Endothelial cell of umbilical vein (primary cell): ENCODE measurements around the gene GTF2H1. TPM values are rescaled to one million over a fixed set of nuclear protein-coding genes. Genes with fewer than 3 reads are reported as not detected.

Experiments used
- BruUV-seq: library from RNA; stranded (reverse); fragments of 400-500 nt; replicated peaks from 2 replicates; lab custom pipeline; 2021; lab: Mats Ljungman, UMichigan
- CTCF ChIA-PET: fragments of 300-600, 350-600 bp; sonication (Branson Sonifier 250); formaldehyde crosslinking; loops from one replicate; lab custom pipeline; 2021; ENCODE audit warnings: antibody characterized with exemption, inconsistent platforms; lab: Charles Lee
- POLR2A ChIA-PET: fragments of 300-600, 350-600 bp; sonication (Branson Sonifier 250); formaldehyde crosslinking; loops from one replicate; lab custom pipeline; 2021; ENCODE audit warnings: antibody characterized with exemption, inconsistent platforms; lab: Charles Lee
- DNase-seq: peaks from one replicate; pipeline ENCODE4 v3.0.0-alpha.2; 2011; ENCODE audit warnings: low read depth, low spot score
- FAIRE-seq: peaks from 2 replicates; lab custom pipeline; 2011; peaks lifted over from hg19 to GRCh38; lab: Jason Lieb, UNC
- H2AFZ ChIP-seq: 2 replicates; pipeline ENCODE4 v1.6.0; 2012; ENCODE audit warnings: low read depth, low read length, control low read depth, inconsistent platforms
- H3K27ac ChIP-seq: 2 replicates; pipeline ENCODE4 v1.5.1; 2011; ENCODE audit warnings: low read depth, mild to moderate bottlenecking, control low read depth, low read length, moderate library complexity; ENCODE audit not compliant: insufficient read depth
- H3K27me3 ChIP-seq, 2 experiments: 2 replicates each; pipeline versions ENCODE4 v1.6.0 to v1.6.1; 2011; ENCODE audit warnings: low read length in 2 of 2, mixed read lengths in 1 of 2; ENCODE audit not compliant: control insufficient read depth in 2 of 2, insufficient read depth in 2 of 2
- H3K36me3 ChIP-seq, 2 experiments: 2 replicates in 1 of 2; 3 replicates in 1 of 2; pipeline ENCODE4 v1.5.1; 2011; ENCODE audit warnings: low read length in 2 of 2, mild to moderate bottlenecking in 1 of 2, moderate library complexity in 1 of 2; ENCODE audit not compliant: control insufficient read depth in 2 of 2, insufficient read depth in 2 of 2; ENCODE audit errors: extremely low read depth in 1 of 2
- H3K4me1 ChIP-seq: 3 replicates; pipeline ENCODE4 v1.5.1; 2011; ENCODE audit warnings: mild to moderate bottlenecking, low read length; ENCODE audit not compliant: control insufficient read depth, insufficient read depth; ENCODE audit errors: extremely low read depth
- H3K4me2 ChIP-seq: 2 replicates; pipeline ENCODE4 v1.6.1; 2011; ENCODE audit warnings: low read length, control low read depth, mixed read lengths; ENCODE audit not compliant: insufficient read depth
- H3K4me3 ChIP-seq, 3 experiments: fragments of 200-600 bp in 1 of 3; sonication (generic), shearing (Covaris generic) in 1 of 3; replicated peaks in 1 of 3; 2 replicates each; pipeline ENCODE4 v1.5.1; 2011 to 2016; ENCODE audit warnings: control low read depth in 3 of 3, low read length in 3 of 3, mild to moderate bottlenecking in 2 of 3, inconsistent platforms in 1 of 3, low read depth in 1 of 3, moderate library complexity in 1 of 3; ENCODE audit not compliant: insufficient read depth in 1 of 3
- H3K79me2 ChIP-seq: 2 replicates; pipeline ENCODE4 v1.6.0; 2012; ENCODE audit warnings: low read length, inconsistent platforms; ENCODE audit not compliant: control insufficient read depth, insufficient read depth
- H3K9ac ChIP-seq: replicated peaks from 2 replicates; pipeline ENCODE3; 2011; ENCODE audit warnings: low read length, control low read depth; ENCODE audit not compliant: insufficient read depth; ENCODE audit errors: extremely low read depth
- H3K9me1 ChIP-seq: replicated peaks from 3 replicates; pipeline ENCODE4 v1.6.0; 2011; ENCODE audit warnings: mild to moderate bottlenecking, low read length; ENCODE audit not compliant: control insufficient read depth, insufficient read depth; ENCODE audit errors: extremely low read depth
- H3K9me3 ChIP-seq: replicated peaks from 2 replicates; pipeline ENCODE4 v1.5.1; 2012; ENCODE audit warnings: low read length, inconsistent platforms; ENCODE audit not compliant: control insufficient read depth, insufficient read depth
- H4K20me1 ChIP-seq: replicated peaks from 2 replicates; pipeline ENCODE3; 2011; ENCODE audit warnings: mild to moderate bottlenecking, low read length; ENCODE audit not compliant: control insufficient read depth, insufficient read depth; ENCODE audit errors: extremely low read depth
- CTCF ChIP-seq, 2 donors: IDR thresholded peaks; 1 replicate in 1 of 2; 2 replicates in 1 of 2; pipeline ENCODE4 v1.5.1; 2011; ENCODE audit warnings: low read length in 2 of 2, mild to moderate bottlenecking in 2 of 2, moderate library complexity in 2 of 2, control low read depth in 1 of 2, inconsistent platforms in 1 of 2, low read depth in 1 of 2; ENCODE audit not compliant: insufficient read depth in 1 of 2; ENCODE audit errors: extremely low read depth in 1 of 2
- EZH2 ChIP-seq: IDR thresholded peaks from 2 replicates; pipeline ENCODE4 v1.6.1; 2012; ENCODE audit warnings: borderline replicate concordance, low read depth, mild to moderate bottlenecking, moderate library complexity, low read length, inconsistent platforms; ENCODE audit not compliant: severe bottlenecking
- FOS ChIP-seq: IDR thresholded peaks from 2 replicates; pipeline ENCODE4 v1.6.1; 2011; ENCODE audit warnings: mild to moderate bottlenecking, low read length, moderate library complexity, borderline replicate concordance; ENCODE audit not compliant: insufficient read depth
- GATA2 ChIP-seq: IDR thresholded peaks from 2 replicates; pipeline ENCODE4 v1.7.0; 2011; ENCODE audit warnings: low read depth, mild to moderate bottlenecking, moderate library complexity, mixed read lengths, low read length; ENCODE audit not compliant: insufficient read length, insufficient read depth
- JUN ChIP-seq: IDR thresholded peaks from 2 replicates; pipeline ENCODE4 v1.6.1; 2011; ENCODE audit warnings: borderline replicate concordance, low read depth; ENCODE audit not compliant: insufficient read length, insufficient read depth
- MAX ChIP-seq: IDR thresholded peaks from 2 replicates; pipeline ENCODE4 v1.6.1; 2011; ENCODE audit not compliant: insufficient read depth, insufficient read length
- MYC ChIP-seq: IDR thresholded peaks from one replicate; pipeline ENCODE4 v1.6.1; 2011; ENCODE audit warnings: mild to moderate bottlenecking, low read depth, low read length
- POLR2A ChIP-seq: IDR thresholded peaks from 2 replicates; pipeline ENCODE4 v1.6.1; 2012; ENCODE audit warnings: low read depth, mild to moderate bottlenecking, control low read depth, low read length
- POLR2AphosphoS5 ChIP-seq: IDR thresholded peaks from 2 replicates; pipeline ENCODE4 v1.6.1; 2012; ENCODE audit warnings: low read depth, mild to moderate bottlenecking, control low read depth, low read length, moderate library complexity; ENCODE audit not compliant: insufficient read depth
- dilution Hi-C: fragments of 300-500 bp; cut with MboI; formaldehyde crosslinking; loops from one replicate; pipeline ENCODE4 v1.15.0; 2019; ENCODE audit warnings: low sequenced_read_pairs; ENCODE audit not compliant: extremely low pct_ligation_motif_present
- intact Hi-C: fragments of 100-400 bp; cut with micrococcal nuclease; formaldehyde crosslinking; loops from one replicate; pipeline ENCODE4 v1.10.0; 2022
- polyA plus RNA-seq, 4 experiments: library from polyadenylated mRNA; depleted of rRNA in 3 of 4; stranded (reverse) in 3 of 4; unstranded in 1 of 4; fragments of >200 nt; gene quantifications; 2 replicates each; pipeline versions ENCODE4 v1.2.1 to v1.2.3, GENCODE V29; 2011 to 2012; ENCODE audit warnings: missing spikeins in 1 of 4
- total RNA-seq: library from RNA; stranded (reverse); gene quantifications from 2 replicates; pipeline ENCODE4 v1.2.3, GENCODE V29; 2021

Gene GTF2H1
- total and polyA plus RNA-seq, 2 donors (not counting 3 experiments of a cell fraction or from before 2014, with no cell fraction given): 15.7 to 47.7 TPM

DNA sequence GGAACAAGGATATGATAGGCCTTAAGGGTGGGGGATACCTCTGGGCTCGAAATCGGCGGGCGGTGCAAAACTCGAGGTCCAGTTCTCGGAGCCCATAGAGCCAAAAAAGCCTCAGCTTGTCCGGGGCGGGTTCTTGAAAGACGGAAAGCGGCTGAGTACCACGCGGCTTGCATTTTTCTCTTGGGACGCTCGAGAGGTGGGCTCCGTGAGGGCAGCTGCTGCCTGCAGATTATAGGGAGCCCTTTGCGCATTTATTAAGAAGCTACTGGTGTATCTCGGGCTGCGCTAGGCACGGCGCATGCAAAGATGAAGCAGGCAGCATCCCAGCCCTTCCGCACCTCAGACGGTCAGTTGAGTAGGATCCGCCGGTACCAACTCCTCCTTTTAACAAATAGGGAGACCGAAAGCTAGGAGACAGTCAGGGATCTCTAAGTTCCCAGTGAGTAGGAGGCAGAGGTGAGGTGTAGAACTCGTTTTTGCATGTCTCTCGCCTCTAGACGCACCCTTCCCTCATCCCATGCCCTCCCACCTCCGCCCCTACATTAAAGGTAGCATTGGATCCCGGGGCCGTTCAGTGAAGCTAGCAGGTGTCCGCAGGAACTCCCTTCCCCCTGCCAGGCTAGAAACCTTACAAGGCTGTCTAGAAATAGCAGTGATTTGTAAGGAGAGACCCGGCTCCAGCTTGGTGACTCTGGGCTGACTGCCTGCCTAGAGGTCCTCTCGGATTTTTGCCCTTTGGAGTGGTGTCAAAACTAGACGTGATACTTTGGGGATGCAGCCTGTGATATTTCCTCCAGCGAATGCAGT is 72.8 kb downstream of the GTF2H1 start:
- FAIRE-seq (peak; percentile 63), DNase-seq (peak; percentile 45)
- Histone ChIP-seq H3K27me3 (no peaks in the 10 kb centered on the region), H3K4me1 (peaks cover 18% of the 10 kb centered on the region), H2AFZ (peak overlapping the region; percentile 34), H3K36me3 (peaks cover 5 to 15% of the 10 kb centered on the region in 2 experiments), H3K4me3 (peak overlapping the region; percentile 42 to 65 (median 64)), H3K9me3 (no peaks in the 10 kb centered on the region), H3K9me1 (no peaks in the 10 kb centered on the region), H3K4me2 (peak overlapping the region; percentile 84), H3K79me2 (peaks cover 45% of the 10 kb centered on the region), H3K27ac (peak overlapping the region; percentile 56), H3K9ac (peak overlapping the region; percentile 83), H4K20me1 (no peaks in the 10 kb centered on the region)
- CTCF ChIA-PET: interaction anchor here (0.9 to 3.8 kb wide), 10 partner anchors 12 to 151 kb away, joined by 3 to 27 read pairs (median 3); partner anchors contain the start of genes GTF2H1, HPS5 and TSG101
- POLR2A ChIA-PET: interaction anchor here (1.0 to 2.5 kb wide), 6 partner anchors 11 to 131 kb away, joined by 4 to 31 read pairs (median 12); partner anchors contain the start of genes HPS5, LDHC and TSG101
- no peak for TF ChIP-seq CTCF (IDR thresholded peaks at IDR 0.05; ENCODE audit: extremely low read depth in 1 of 2, insufficient read depth in 1 of 2, low read depth in 1 of 2, low read length in 2 of 2)
- TF ChIP-seq JUN: no peak
- no peak for TF ChIP-seq FOS
- TF ChIP-seq MYC: no peak
- no peak for TF ChIP-seq POLR2AphosphoS5
- TF ChIP-seq EZH2: no peak
- TF ChIP-seq GATA2: no peak
- no peak for TF ChIP-seq POLR2A
- TF ChIP-seq MAX: no peak
- dilution Hi-C loops: no loop called here
- intact Hi-C loops: loop anchor here (1.0 to 10.0 kb wide), 5 partner anchors 11 to 1320 kb away; partner anchors contain the start of genes NAV2 and NCR3LG1
- BruUV-seq: no TSS peak
